Stomach (tissue), 9 donors: ENCODE results near the gene CINP. TPM values are rescaled to one million over a fixed set of nuclear protein-coding genes. Genes with fewer than 3 reads are reported as not detected.
"Not testable (repeated sequence)": the region's sequence is repeated elsewhere in the genome, so short reads cannot be mapped to it uniquely, and the experiment has no call there.

Source experiments
- DNase-seq, 2 donors: peaks; one replicate each; pipeline versions ENCODE4 v3.0.0 to v3.0.0-alpha.2; 2013 to 2019
- H3K27ac ChIP-seq, 5 donors: fragments of 200-600 bp in 4 of 5; sonication (generic) in 4 of 5; one replicate each; pipeline ENCODE4 v1.5.1; 2013 to 2019; ENCODE audit warnings: mild to moderate bottlenecking in 1 of 5, moderate library complexity in 1 of 5
- H3K27me3 ChIP-seq, 3 donors: fragments of 200-600 bp; sonication (generic); one replicate each; pipeline ENCODE4 v1.5.1; 2017 to 2019; ENCODE audit warnings: mixed run types in 1 of 3
- H3K36me3 ChIP-seq, 4 donors: fragments of 200-600 bp; sonication (generic); 1 replicate in 3 of 4; 2 replicates in 1 of 4; pipeline ENCODE4 v1.5.1; 2016 to 2019
- H3K4me1 ChIP-seq, 4 donors: fragments of 200-600 bp; sonication (generic); one replicate each; pipeline ENCODE4 v1.5.1; 2016 to 2019
- H3K4me3 ChIP-seq, 4 donors: fragments of 200-600 bp; sonication (generic) in 3 of 4; one replicate each; pipeline ENCODE4 v1.5.1; 2016 to 2019; ENCODE audit warnings: mild to moderate bottlenecking in 1 of 4
- H3K9me3 ChIP-seq, 4 donors: fragments of 200-600 bp; sonication (generic); one replicate each; pipeline ENCODE4 v1.5.1; 2016 to 2019
- CTCF ChIP-seq, 7 experiments: fragments of 450-650 bp in 4 of 7; fragments of 200-600 bp in 3 of 7; sonication (generic) in 3 of 7; IDR thresholded peaks; one replicate each; pipeline ENCODE4 v1.5.1; 2016 to 2019; ENCODE audit warnings: antibody characterized with exemption in 7 of 7, control low read depth in 2 of 7, mild to moderate bottlenecking in 1 of 7
- EP300 ChIP-seq: sonication (generic); formaldehyde crosslinking; IDR thresholded peaks from one replicate; pipeline ENCODE4 v1.6.1; 2017; ENCODE audit warnings: antibody characterized with exemption
- POLR2A ChIP-seq, 4 donors: fragments of 450-650 bp; IDR thresholded peaks; one replicate each; pipeline ENCODE4 v1.6.1; 2016; ENCODE audit warnings: antibody characterized with exemption in 4 of 4, control low read depth in 2 of 4, mild to moderate bottlenecking in 1 of 4, moderate library complexity in 1 of 4
- POLR2AphosphoS5 ChIP-seq, 3 donors: sonication (generic); formaldehyde crosslinking; IDR thresholded peaks; one replicate each; pipeline ENCODE4 v1.6.1; 2016; ENCODE audit warnings: antibody characterized with exemption in 3 of 3
- WGBS, 5 donors: extraction: QIAGEN DNeasy Blood & Tissue Kit in 3 of 5; methylation state at CpG; one replicate each; pipeline versions ENCODE4 v1.1.5 to v1.1.7; 2013 to 2018; 5-methylcytosine and 5-hydroxymethylcytosine counted together
- intact Hi-C: fragments of 100-400 bp; cut with DNase I; formaldehyde crosslinking; loops from one replicate; pipeline ENCODE4 v1.15.1; 2023; ENCODE audit warnings: low total_unique reads
- polyA plus RNA-seq, 3 donors: library from polyadenylated mRNA; stranded (reverse); fragments of 200-250 nt; gene quantifications; one replicate each; pipeline ENCODE4 v1.2.3, GENCODE V29; 2013
- total RNA-seq, 5 donors: library from RNA; depleted of rRNA; stranded (reverse); fragments of >200 nt; gene quantifications; one replicate each; pipeline versions ENCODE4 v1.1.0 to v1.2.3, GENCODE V29; 2014 to 2016
- donor health status: healthy with polysubstance abuse.
- donor health status: Bipolar disorder and iron deficiency.
- donor health status: healthy.

The CINP gene
- total and polyA plus RNA-seq, 8 donors: 0.29 to 65.5 (median 33.4) TPM

GRCh38 chr14:102352213-102352612 lies 10.5 kb downstream of the CINP start:
- Histone ChIP-seq H3K27me3 (no peaks in the 10 kb centered on the region), H3K4me3 (no peak overlapping the region), H3K36me3 (peaks cover 35 to 99% (median 95%) of the 10 kb centered on the region in 4 donors), H3K27ac (peak overlapping the region in 2 of 5 donors; percentile 51 to 66), H3K9me3 (no peaks in the 10 kb centered on the region), H3K4me1 (peaks cover 0 to 8% (median 0%) of the 10 kb centered on the region in 4 donors)
- DNase-seq: no peak
- intact Hi-C loops: no loop called here
- no peak for TF ChIP-seq CTCF (IDR thresholded peaks at IDR 0.05)
- 84 to 91% (median 91%) methylated on average over 4 of the region's 4 CpGs for WGBS, 5 donors

GRCh38 chr14:102351593-102351992 lies 11.1 kb downstream of the CINP start:
- H3K27me3 ChIP-seq, DNase-seq, intact Hi-C loops, H3K4me3 ChIP-seq, H3K9me3 ChIP-seq, H3K4me1 ChIP-seq: not testable (repeated sequence)
- H3K27ac ChIP-seq: peak overlapping the region in 2 of 5 donors; percentile 51 to 66
- WGBS, 5 donors: 77 to 92% (median 83%) methylated on average over 9 of the region's 9 CpGs
- H3K36me3 ChIP-seq: peaks cover 39 to 99% (median 95%) of the 10 kb centered on the region in 4 donors

- Histone ChIP-seq H3K27ac (peak overlapping the region in 3 of 5 donors; percentile 7 to 66 (median 51)), H3K4me3 (no peak overlapping the region), H3K9me3 (no peaks in the 10 kb centered on the region), H3K36me3 (peaks cover 44 to 99% (median 95%) of the 10 kb centered on the region in 4 donors), H3K4me1 (peaks cover 0 to 8% (median 0%) of the 10 kb centered on the region in 4 donors), H3K27me3 (no peaks in the 10 kb centered on the region)
- TF ChIP-seq POLR2A (IDR thresholded peaks at IDR 0.05) (no peak), CTCF (IDR thresholded peaks at IDR 0.05) (no peak), POLR2AphosphoS5 (IDR thresholded peaks at IDR 0.05) (no peak), EP300 (no peak)
- intact Hi-C loops: no loop called here
- peak in 1 of 2 donors; percentile 22 for DNase-seq
- 83 to 92% (median 88%) methylated on average over 10 of the region's 10 CpGs for WGBS, 5 donors
Observed at GRCh38 chr14:102351023-102351422, 11.7 kb downstream of the CINP start.

GRCh38 chr14:102348376-102348775 lies 14.3 kb downstream of the CINP start:
- DNase-seq: no peak
- peaks cover 0 to 8% (median 0%) of the 10 kb centered on the region in 4 donors for H3K4me1 ChIP-seq
- intact Hi-C loops: no loop called here
- TF ChIP-seq CTCF (IDR thresholded peaks at IDR 0.05): no peak
- TF ChIP-seq POLR2A (IDR thresholded peaks at IDR 0.05): no peak
- no peak for TF ChIP-seq POLR2AphosphoS5 (IDR thresholded peaks at IDR 0.05)
- H3K9me3 ChIP-seq: no peaks in the 10 kb centered on the region
- H3K27me3 ChIP-seq: no peaks in the 10 kb centered on the region
- H3K36me3 ChIP-seq: peaks cover 41 to 99% (median 95%) of the 10 kb centered on the region in 4 donors
- H3K27ac ChIP-seq: no peak overlapping the region
- 91 to 94% (median 94%) methylated on average over 10 to 16 of the region's 16 CpGs for WGBS, 5 donors
- H3K4me3 ChIP-seq: no peak overlapping the region

- Histone ChIP-seq H3K9me3 (no peaks in the 10 kb centered on the region), H3K27me3 (no peaks in the 10 kb centered on the region), H3K4me1 (peaks cover 0 to 2% (median 0%) of the 10 kb centered on the region in 4 donors), H3K27ac (no peak overlapping the region), H3K4me3 (no peak overlapping the region), H3K36me3 (peaks cover 48 to 99% (median 95%) of the 10 kb centered on the region in 4 donors)
- 96 to 99% (median 98%) methylated on average over 4 of the region's 4 CpGs for WGBS, 5 donors
- TF ChIP-seq CTCF (IDR thresholded peaks at IDR 0.05) (no peak), EP300 (no peak), POLR2AphosphoS5 (IDR thresholded peaks at IDR 0.05) (no peak), POLR2A (IDR thresholded peaks at IDR 0.05) (no peak)
- intact Hi-C loops: no loop called here
- DNase-seq: no peak
Observed at GRCh38 chr14:102346645-102347044, 16.0 kb downstream of the CINP start.
